GM18870 (cell line): ENCODE results near the gene RGS10.

Source experiments
- ATAC-seq: cut with Tn5 transposase; IDR thresholded peaks from one replicate; pipeline ENCODE4 v1.9.1; 2021; ENCODE audit warnings: moderate library complexity; ENCODE audit not compliant: unreplicated experiment

Gene RGS10

DNA sequence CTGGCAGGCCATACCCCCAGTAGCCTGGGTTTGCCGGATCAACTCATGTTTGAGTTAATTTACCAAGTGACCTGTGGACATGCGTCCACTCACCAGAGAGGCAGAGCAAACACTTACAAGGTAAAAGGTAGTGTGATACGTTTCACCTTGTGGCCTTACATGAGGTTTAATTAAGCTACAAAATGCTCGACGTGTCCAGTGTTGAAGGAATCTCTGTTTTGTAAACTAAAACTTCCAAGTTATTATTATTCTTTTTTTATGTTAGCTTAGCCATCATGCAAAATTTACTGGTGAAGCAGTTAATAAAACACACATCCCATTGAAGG, 42.9 kb downstream of the RGS10 start:
- ATAC-seq, result no peak

DNA sequence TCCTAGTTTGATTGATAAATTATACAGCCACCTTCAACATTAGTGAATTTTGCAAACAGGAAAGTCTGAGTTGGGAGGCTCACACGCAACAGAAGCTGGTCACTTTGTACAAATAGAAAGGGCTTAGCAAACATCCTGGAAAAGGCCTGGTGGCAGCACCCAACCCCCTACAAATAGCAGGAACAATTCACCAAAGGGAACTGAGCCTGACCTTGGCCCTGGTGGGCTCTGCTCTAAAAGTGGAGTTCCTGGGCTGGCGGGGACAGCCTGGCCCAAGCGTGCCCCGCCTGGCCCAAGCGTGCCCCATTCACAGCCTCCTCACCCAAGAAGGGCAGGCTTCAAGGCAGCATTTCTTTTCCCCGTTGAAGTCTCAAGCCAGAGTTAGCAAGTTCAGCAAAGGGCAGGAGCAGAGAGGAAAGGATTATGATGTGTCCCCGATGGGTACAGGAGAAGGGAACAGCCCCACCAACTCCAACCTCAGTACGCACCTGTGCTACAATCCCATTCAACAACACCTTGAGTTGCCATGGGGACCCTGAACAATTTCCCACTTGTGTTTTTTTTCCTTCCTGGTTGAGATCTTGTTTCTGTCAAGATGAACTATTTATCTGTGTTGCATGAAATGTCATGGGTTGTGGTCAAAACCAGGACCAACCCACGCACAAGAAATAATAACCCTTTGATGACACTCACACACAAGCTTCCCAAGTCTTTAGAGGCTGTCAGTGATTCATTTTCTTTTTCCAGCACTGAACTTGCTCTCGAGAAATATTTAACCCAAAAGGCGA, 43.4 kb downstream of the RGS10 start:
- no peak for ATAC-seq

DNA sequence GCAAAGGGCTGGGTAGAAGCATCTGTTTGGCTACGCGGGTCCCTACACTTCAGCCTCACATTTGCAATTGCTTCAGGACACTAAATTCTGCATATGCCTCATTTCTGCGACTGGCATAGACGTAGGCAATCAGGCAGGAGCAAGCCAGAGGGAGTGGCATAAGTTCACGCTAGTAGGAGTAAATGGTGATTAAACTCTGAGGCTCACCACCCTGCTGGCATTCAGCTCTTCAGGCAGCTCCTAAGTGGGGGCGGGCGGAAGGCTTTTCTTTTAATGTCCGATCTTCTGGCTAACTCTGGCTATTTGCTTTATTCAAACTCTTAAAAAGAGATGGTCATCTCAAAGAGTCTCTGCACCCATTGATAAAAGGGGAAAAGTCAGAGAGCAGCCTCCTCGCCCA, 45.3 kb downstream of the RGS10 start:
- no peak for ATAC-seq

DNA sequence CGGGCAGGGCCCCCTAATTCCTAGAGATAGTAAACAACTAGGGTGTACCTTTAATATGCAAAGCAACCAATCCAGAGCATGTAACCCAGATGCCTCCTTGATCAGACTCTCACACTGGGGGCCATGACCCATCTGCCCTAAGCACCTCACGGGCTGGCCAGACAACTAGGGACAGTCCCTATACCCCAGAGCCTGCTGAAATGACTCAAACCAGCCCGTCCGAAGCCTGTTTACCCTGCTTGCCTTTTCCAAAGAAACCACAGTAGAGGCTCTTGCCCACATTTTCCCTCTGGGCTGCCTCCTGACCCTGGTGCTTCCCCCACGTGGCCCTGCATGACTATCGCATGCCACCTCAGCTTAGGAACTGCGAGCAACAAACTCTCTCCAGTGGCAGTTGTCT, 46.2 kb downstream of the RGS10 start:
- peak; percentile 77 for ATAC-seq

DNA sequence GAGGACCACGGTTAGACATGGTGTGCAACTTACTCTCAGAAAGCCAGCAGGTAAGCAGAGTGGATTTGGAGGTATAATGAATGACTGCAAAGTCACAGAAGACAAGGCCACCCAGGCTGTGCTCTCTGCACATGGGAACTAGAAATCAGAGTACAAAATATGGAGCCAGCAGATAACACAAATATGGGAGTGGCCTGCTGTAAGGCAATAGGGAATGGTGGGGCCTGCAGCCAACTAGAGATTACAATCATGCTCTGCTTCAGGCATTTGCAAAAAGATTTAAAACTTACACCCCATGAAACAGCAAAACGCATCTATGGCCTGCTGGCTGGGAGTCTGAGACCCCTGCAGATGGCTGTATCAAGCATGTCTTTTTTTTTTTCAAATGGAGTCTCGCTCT, 47.0 kb downstream of the RGS10 start:
- ATAC-seq, result no peak

DNA sequence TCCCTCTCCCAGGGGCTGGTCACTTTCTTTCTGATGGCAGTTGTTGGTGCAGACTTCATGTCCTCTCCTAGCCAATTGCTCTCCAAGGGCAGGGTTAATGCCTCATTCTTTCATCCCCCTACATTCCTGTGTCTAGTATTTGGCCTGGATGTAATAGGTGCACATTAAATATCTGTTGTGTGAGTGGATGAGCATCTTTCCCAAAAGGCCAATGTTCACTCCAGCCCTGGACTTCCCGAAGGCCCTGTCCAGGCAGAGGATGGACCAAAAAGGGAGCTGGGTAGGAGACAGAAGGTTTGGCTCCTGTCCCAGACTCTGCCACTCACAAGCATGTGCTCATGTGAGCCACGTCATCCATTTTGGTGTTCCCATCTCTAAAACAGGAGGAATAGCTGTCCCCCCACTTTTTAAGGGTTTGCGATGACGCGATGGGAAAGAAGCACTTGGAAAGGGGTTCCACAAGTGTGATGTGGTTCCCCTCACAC, 47.5 kb downstream of the RGS10 start:
- no peak for ATAC-seq

DNA sequence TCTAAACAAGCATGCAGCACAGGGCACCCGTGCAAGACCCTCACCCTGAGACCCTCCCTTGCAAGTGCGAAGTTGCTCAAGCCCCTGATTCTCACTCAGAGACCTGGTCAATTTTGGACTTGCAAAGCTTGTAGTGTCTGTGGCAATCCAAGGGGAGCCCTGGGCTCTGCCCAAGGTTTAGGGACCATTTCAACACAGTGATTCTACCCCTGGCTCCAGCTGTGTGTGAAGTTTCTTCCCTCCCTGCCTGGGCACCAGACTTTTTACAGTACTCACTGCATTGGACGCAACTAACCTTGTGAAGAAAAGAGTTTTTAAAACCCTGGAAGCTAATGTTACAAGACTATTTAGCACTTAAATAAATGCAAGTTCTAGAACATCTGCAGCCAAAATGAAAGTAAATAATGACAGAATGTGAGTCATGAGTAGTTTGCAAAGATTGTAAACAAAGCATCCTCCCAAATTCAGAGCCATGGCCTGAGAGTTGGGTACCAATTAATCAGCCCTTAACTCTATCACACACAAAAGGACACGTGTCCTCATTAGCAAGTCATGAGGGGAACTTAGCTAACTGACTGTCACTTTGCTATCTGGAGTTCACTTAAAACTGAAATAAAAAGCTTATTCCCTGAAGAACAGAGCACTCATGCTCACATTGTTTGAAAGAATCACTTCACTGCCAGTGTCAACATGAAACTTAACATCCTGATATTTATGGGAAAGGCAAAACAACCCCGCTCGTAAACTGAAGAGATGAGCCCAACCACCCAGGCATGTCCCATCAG, 48.1 kb downstream of the RGS10 start:
- no peak for ATAC-seq

DNA sequence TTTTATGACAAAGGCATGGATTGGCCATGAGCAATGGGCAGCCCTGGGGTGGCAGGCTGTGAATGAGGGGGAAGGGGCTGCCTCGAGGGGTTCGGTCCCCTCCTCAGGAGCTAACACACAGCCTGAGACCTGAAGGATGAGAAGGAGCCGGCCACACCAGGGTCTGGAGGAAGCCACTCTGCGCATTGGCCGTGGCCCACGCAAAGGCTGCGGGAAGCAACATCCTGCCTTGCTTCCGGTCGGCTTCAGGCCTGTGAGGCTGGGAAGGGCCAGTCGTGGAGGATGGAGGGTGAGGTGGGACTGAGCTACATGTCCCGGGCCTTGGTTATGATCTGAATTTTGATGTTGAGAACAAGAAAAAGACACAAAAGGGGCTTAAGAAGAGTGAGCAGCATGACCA, 49.4 kb downstream of the RGS10 start:
- ATAC-seq, result no peak

DNA sequence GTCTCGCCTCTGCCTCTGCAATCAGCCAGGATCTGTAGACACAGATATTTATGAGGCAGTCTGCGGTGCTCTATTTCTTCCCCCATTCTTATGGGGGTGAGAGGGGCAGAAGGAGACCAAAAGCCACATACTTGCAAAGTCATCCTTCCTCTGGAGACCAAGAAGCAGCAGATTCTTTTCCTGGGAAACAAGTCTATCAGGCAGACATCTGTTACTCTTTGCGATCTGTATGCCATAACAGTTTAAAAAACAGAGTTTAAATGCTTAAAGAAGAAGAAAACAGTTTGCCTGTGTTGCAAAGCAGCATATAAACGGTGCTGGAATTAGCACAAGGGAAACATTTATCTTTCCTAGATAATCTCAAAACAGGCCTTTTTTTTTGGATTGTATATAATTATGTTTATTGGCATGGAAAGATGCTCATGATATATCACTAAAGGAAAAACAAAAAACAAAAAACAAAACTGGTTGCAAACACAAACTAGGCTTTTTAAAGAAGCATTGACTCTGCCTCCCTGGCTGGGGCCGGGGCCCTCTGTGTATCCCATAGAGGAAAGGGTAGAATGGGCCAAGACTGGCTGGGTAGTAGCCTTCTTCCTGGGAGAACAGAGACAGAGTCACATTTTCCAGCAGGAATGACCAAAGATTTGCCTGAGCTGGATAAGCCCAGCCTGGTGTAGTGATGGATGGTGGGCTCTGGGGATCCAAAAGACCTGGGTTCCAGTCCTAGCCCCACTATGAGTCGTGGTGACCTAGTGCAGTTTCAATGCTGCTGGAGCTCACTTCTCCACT, 50.4 kb downstream of the RGS10 start:
- ATAC-seq, result no peak

DNA sequence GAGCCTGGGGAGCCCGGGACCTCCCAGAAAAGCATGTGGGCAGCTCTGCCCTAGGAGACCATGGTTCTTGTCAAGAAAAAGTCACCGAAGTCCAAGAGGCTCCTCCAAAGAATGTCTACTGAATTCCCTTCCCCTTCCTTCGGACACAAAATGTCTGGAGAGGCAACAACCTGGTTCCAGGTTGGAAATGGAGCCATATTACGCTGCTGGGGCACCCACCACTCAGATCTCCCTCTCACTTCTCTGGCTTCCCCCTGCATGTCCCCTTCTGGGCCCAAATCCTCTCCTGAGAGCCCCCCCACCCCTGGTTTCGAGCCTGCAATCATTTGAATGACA, 52.6 kb downstream of the RGS10 start:
- no peak for ATAC-seq

DNA sequence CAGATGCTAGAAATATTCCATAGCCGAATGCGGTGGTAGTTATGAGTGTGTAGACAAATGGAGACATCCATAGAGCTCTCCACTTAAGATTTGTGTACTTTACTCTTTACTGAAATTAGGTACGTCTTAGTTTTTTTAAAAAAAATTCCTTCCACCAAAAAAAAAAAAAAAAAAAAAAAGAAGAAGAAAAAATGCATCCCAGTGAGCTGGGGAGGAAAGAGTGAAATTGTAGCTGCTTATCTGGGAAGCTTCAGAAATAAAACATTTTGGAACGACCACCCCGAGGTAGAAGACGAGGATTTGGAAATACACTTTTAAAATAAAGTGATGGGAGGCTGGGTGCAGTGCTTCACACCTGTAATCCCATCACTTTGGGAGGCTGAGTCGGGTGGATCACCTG, 53.8 kb downstream of the RGS10 start:
- no peak for ATAC-seq

DNA sequence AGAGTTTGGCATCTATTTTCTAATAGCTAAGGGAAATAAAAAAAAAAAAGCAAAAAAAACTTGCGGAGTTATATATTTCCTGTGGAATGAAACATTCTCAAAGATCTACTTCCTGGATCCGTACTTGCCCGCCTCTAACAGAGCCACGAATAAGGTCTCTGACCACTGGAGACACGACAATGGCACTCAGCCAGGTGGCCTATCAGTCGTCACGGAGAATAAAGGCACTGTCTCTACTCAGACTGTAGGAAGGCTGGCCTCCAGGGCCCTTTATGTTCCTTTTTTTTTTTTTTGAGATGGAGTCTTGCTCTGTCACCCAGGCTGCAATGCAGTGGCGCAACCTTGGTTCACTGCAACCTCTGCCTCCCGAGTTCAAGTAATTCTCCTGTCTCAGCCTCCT, 58.7 kb downstream of the RGS10 start:
- ATAC-seq, result no peak

DNA sequence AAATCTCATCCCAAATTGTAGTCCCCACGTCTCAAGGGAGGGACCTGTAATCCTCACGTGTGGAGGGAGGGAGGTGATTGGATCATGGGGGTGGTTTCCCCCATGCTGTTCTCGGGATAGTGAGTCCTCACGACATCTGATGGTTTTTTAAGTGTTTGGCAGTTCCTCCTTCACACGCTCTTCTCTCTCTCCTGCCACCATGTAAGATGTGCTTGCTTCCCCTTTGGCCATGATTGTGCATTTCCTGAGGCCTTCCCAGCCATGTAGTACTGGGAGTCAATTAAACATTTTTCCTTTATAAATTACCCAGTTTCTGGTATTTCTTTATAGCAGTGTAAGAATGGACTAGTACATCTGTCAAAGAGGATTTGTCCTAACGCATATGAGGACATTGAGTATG, 59.5 kb downstream of the RGS10 start:
- ATAC-seq, result no peak

DNA sequence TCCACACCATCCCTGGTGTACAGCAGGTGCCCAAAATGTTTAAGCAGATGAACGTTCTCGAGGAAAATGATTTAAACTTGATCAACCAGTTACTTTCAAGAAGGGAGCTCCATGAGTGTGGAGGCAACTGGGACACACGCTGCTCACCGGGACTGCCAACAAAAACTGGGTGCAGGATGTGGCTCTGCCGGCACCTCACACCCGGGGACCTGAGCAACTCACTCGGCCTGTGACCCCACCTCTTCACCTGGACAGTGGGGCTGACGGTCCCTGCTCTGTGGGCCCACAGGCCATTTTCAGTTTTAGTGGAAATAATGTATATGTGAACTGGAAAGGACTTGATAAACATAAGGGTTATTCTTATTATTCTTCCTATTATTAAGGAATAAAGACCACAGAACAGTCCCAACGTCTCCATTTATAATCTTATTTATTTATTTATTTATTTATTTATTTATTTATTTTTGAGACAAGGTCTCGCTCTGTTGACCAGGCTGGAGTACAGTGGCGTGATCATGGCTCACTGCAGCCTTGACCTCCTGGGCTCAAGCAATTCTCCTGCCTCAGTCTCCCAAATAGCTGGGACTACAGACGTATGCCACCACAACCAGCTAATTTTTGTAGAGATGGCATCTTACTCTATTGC, 60.6 kb downstream of the RGS10 start:
- ATAC-seq, result no peak

DNA sequence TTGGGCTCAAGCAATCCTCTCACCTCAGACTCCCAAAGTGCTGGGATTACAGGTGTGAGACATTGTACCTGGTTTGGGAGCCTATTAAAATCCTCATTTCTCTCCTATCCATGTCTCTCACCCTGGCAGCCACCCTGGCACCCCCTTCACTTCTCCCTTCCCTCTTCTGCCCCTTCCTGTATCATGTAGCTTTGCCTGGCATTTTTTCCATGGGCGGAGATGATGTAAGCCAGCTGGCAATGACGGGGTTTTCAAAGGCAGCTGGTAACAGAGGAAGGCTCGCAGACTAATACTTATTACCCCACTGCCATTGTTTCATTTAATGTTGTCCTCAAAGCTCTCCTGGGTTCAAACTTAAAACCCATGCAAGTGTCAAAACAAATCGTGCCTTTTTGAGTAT, 61.9 kb downstream of the RGS10 start:
- no peak for ATAC-seq

DNA sequence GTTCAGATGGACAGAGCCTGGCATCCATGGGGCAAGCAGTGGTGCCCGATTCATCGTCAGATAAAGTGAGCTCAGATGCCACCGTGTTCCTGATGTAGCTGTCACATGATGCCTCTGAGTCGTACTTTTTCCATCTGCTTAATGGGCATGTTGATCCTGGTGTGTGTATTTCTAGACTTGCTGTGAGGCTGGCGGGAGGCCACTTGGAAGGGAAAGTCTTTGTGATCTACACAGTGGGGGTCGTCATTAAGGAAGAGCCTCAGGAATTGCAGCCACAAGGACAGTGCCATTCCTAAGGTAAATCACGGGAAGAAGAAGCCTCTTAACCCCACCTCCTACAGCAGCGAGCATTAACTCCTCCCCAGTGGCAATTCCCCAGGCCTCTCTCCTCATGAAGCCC, 63.0 kb downstream of the RGS10 start:
- no peak for ATAC-seq

DNA sequence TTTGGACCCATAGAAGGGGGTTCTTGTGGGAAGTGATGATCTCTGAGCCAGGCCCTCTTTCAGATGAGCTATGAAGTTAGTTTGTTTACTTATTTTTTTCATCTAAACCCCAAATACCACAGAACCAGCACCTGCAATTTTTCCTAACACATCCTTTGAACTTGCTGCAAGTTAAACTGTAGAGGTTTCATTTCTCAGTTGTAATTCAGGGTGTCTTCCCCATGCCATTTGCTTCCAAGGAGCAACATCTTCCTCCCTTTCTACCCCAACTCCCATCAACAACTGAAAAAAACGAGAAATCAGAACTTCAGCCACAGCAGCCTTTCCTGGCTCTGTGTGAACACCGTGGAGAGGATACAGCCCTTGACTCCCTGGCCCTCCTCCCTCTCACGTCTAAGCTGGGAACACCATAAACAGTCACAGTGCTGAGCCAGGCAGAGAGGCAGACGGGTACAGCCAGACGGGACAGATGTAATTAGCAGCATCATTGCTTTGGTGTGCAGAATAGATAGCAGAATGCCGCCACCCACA, 63.6 kb downstream of the RGS10 start:
- ATAC-seq, result no peak

DNA sequence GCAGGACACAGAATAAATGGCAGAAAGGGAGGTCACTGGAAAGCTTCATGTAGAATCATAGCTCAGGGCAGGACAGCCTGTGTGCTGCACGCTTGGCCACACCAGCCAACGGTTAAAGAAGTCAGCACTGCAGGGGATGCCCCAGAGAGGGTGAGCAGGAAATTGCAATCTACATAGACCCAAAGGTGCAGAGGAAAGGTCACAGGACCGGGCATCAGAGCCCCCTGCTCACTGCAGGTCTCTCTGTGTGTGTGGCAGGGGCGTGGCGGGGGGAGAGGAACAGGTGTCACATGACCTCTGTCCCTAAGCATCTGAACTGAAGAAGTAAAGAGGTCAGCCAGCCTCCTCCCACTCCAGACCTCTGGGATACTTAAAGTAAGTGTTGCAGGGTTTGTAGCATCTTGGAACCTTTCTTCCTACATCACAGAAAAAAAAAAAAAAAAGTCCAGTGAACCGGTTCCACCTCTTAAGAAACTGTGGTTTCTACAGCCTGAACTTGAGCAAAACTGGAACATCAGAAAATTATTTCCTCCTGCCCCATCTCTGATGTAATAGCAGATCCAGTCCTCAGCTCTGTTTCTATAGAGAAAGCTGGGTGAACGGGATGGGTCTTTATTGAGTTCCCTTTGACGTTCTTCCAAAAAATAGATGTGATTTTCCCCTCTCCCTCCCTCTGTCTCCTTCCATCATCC, 64.3 kb downstream of the RGS10 start:
- peak; percentile 84 for ATAC-seq

DNA sequence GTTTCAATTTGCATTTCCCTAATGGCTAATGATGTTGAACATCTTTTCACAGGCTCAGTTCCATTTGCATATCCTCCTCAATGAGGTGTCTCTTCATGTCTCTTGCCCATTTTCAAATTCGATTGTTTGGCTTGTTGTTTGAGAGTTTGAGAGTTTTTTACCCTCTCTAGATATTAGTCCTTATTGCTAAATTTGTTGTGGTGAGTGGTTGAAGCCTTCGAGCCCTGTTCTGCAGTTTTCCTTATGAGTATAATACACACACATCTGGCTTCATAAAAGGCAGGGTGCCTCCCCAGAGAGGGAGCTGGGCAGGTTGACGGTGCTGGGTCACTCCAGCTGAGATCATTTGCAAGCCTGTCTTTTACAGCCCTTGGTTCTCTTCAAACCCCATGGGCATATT, 65.1 kb downstream of the RGS10 start:
- ATAC-seq, result peak; percentile 42

DNA sequence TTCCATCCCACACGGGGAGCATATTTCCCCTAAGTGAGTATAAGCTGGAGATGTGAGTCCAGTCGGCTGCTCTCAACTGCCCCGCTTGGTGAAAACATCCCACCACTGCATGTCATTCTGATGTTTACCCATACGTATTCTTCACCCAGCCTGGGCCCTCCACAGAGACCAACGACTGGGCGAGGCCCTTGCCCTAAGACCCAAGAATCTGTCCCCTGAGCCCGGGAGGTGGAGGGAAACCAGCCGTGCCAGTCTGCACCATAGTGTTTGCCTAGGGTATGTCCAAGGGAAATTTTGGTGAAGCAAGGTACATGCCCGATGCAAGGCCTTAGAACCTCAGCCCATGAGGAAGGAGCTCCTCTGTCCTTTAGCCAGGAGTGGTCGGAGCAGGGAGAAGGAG, 67.9 kb downstream of the RGS10 start:
- no peak for ATAC-seq

DNA sequence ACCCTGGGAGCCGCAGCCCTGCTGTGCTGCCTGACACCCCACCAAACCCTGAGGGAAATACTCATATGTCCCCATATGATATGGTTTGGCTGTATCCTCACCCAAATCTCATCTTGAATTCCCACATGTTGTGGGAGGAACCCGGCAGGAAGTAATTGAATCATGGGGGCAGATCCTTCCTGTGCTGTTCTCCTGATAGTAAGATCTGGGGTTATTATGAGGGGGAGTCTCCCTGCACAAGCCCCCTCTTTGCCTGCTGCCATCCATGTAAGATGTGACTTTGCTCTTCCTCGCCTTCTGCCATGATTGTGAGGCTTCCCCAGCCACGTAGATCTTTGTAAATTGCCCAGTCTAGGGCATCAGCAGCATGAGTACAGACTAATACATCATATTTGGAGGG, 68.7 kb downstream of the RGS10 start:
- no peak for ATAC-seq
